T-cell (primary cell): ENCODE data around the gene KRTAP10-8. TPM values are rescaled to one million over a fixed set of nuclear protein-coding genes. Genes with fewer than 3 reads are reported as not detected.
A peak's percentile ranks its signal among the peaks of the same experiment; 100 is the strongest.
"Not testable (repeated sequence)": the region's sequence is repeated elsewhere in the genome, so short reads cannot be mapped to it uniquely, and the experiment has no call there.

Experiments used
- ATAC-seq, 4 experiments: fragments of 200-7000 bp in 3 of 4; fragments of 150-1000 bp in 1 of 4; cut with Tn5 transposase; replicated peaks in 1 of 4; 1 replicate in 3 of 4; 2 replicates in 1 of 4; pipeline ENCODE4 v1.10.0; 2021; ENCODE audit warnings: moderate library complexity in 3 of 4, mild to moderate bottlenecking in 2 of 4, moderate number of reproducible peaks in 1 of 4
- CTCF ChIA-PET, 2 donors: fragments of 300-600 bp; sonication (Branson Sonifier 250); formaldehyde crosslinking; loops; one replicate each; lab custom pipeline; 2022; ENCODE audit warnings: antibody characterized with exemption in 2 of 2; lab: Charles Lee
- POLR2A ChIA-PET, 2 donors: fragments of 300-600 bp; sonication (Branson Sonifier 250); formaldehyde crosslinking; loops; one replicate each; lab custom pipeline; 2022; ENCODE audit warnings: antibody characterized with exemption in 2 of 2; lab: Charles Lee
- DNase-seq, 35 experiments: peaks; one replicate each; pipeline versions ENCODE4 v3.0.0 to v3.0.0-alpha.2; 2013 to 2023
- H3K27ac ChIP-seq: one replicate; pipeline ENCODE4 v1.5.1; 2013; ENCODE audit warnings: low read length
- H3K27me3 ChIP-seq, 2 experiments: replicated peaks in 1 of 2; 1 replicate in 1 of 2; 2 replicates in 1 of 2; pipeline versions ENCODE4 v1.6.1 to v1.7.0; 2013; ENCODE audit warnings: low read length in 1 of 2, mixed read lengths in 1 of 2; ENCODE audit not compliant: control insufficient read depth in 2 of 2, insufficient read depth in 2 of 2; ENCODE audit errors: extremely low read depth in 1 of 2
- H3K36me3 ChIP-seq, 2 donors: 1 replicate in 1 of 2; 2 replicates in 1 of 2; pipeline versions ENCODE4 v1.6.1 to v1.7.0; 2013; ENCODE audit warnings: low read length in 1 of 2; ENCODE audit not compliant: control insufficient read depth in 2 of 2, insufficient read depth in 1 of 2; ENCODE audit errors: extremely low read depth in 1 of 2
- H3K4me1 ChIP-seq, 2 experiments: 1 replicate in 1 of 2; 2 replicates in 1 of 2; pipeline versions ENCODE4 v1.6.1 to v1.7.0; 2013; ENCODE audit warnings: low read length in 2 of 2, mixed read lengths in 1 of 2; ENCODE audit not compliant: insufficient read depth in 2 of 2, control insufficient read depth in 1 of 2; ENCODE audit errors: extremely low read depth in 1 of 2
- H3K4me3 ChIP-seq, 2 donors: 1 replicate in 1 of 2; 2 replicates in 1 of 2; pipeline versions ENCODE4 v1.5.1 to v1.7.0; 2013; ENCODE audit warnings: mild to moderate bottlenecking in 2 of 2, low read length in 1 of 2, moderate library complexity in 1 of 2; ENCODE audit not compliant: control insufficient read depth in 1 of 2; ENCODE audit errors: extremely low read depth in 1 of 2
- H3K9me3 ChIP-seq: 2 replicates; pipeline ENCODE4 v1.7.0; 2013
- H3K27ac Mint-ChIP-seq, 2 donors: one replicate each; pipeline ENCODE4 v1.8.0; 2020 to 2021; ENCODE audit warnings: mild to moderate bottlenecking in 2 of 2, mixed read lengths in 2 of 2
- H3K27me3 Mint-ChIP-seq, 2 donors: one replicate each; pipeline ENCODE4 v1.8.0; 2021 to 2022; ENCODE audit warnings: mixed read lengths in 2 of 2
- H3K36me3 Mint-ChIP-seq: one replicate; pipeline ENCODE4 v1.8.0; 2021; ENCODE audit warnings: mixed read lengths
- H3K4me1 Mint-ChIP-seq, 3 donors: one replicate each; pipeline ENCODE4 v1.8.0; 2020 to 2022; ENCODE audit warnings: mixed read lengths in 3 of 3, mild to moderate bottlenecking in 1 of 3
- H3K4me3 Mint-ChIP-seq, 3 donors: one replicate each; pipeline ENCODE4 v1.8.0; 2020 to 2022; ENCODE audit warnings: mild to moderate bottlenecking in 3 of 3, mixed read lengths in 3 of 3, moderate library complexity in 3 of 3
- H3K9me3 Mint-ChIP-seq, 3 donors: one replicate each; pipeline ENCODE4 v1.8.0; 2020 to 2022; ENCODE audit warnings: mixed read lengths in 3 of 3
- WGBS: methylation state at CpG from one replicate; pipeline ENCODE4 v1.1.5; 2013; ENCODE audit warnings: missing lambda C conversion rate; ENCODE audit not compliant: insufficient coverage; 5-methylcytosine and 5-hydroxymethylcytosine counted together
- total RNA-seq, 35 experiments: library from RNA in 6 of 35; stranded (reverse) in 6 of 35; fragments of 120-200 nt in 1 of 35; gene quantifications; one replicate each; pipeline versions ENCODE4 v1.2.1 to v1.2.4 and lab custom pipeline; 2013 to 2026

Gene KRTAP10-8
- total RNA-seq, 5 donors from 2014 or later (not counting 1 experiment from before 2014, with no cell fraction given), result not detected

DNA sequence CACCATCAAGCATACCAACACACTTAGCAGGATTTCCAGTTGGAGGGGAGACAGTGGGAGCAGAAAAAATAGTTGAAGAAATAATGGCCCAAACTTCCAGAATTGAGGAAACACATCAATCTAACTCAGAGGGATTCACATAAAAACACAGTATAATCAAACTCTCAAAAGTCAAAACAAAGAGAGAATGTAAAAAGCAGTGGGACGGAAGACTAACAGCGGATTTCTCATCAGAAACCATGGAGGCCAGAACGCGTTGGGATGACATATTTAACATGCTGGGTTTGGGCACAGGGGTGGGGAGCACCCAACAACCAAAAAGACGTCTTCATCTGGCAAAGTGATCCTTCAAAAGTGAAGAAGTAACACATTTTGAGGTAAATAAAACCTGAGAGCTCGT lies 8.0 kb downstream of the KRTAP10-8 start:
- Mint-ChIP-seq H3K4me1 (peaks cover 46 to 56% (median 52%) of the 10 kb centered on the region in 3 donors), H3K36me3 (peaks cover 34% of the 10 kb centered on the region), H3K9me3 (peaks cover 39 to 45% (median 41%) of the 10 kb centered on the region in 3 donors), H3K27ac (peak overlapping the region; percentile 95 to 98), H3K27me3 (no peaks in the 10 kb centered on the region), H3K4me3 (peak overlapping the region in 1 of 3 donors; percentile 74)
- DNase-seq (no peak), ATAC-seq (no peak)
- Histone ChIP-seq H3K9me3 (peaks cover 7% of the 10 kb centered on the region), H3K36me3 (no peaks in the 10 kb centered on the region), H3K4me3 (no peak overlapping the region), H3K27ac (peak overlapping the region; percentile 82), H3K4me1 (peaks cover 17 to 43% of the 10 kb centered on the region in 2 experiments), H3K27me3 (peaks cover 0 to under 1% of the 10 kb centered on the region in 2 experiments)
- ChIA-PET POLR2A (no interaction called here), CTCF (interaction anchor here in 1 of 2 donors (1.3 to 1.6 kb wide), 2 partner anchors 38 to 49 kb away, joined by 3 to 10 read pairs; partner anchors contain the start of gene KRTAP12-3)
- WGBS, result 96% methylated on average over 4 of the region's 6 CpGs

GRCh38 chr21:44623575-44623974 lies 11.7 kb downstream of the KRTAP10-8 start:
- Histone ChIP-seq H3K4me1 (peaks cover 7 to 49% of the 10 kb centered on the region in 2 experiments), H3K4me3 (no peak overlapping the region), H3K9me3 (peaks cover 7% of the 10 kb centered on the region), H3K27ac (no peak overlapping the region), H3K27me3 (no peaks in the 10 kb centered on the region), H3K36me3 (no peaks in the 10 kb centered on the region)
- ChIA-PET CTCF (no interaction called here), POLR2A (no interaction called here)
- H3K27ac Mint-ChIP-seq, result no peak overlapping the region
- H3K27me3 Mint-ChIP-seq, result no peaks in the 10 kb centered on the region
- DNase-seq, result no peak
- peaks cover 24 to 36% (median 29%) of the 10 kb centered on the region in 3 donors for H3K4me1 Mint-ChIP-seq
- H3K36me3 Mint-ChIP-seq, result peaks cover 34% of the 10 kb centered on the region
- peaks cover 39 to 48% (median 42%) of the 10 kb centered on the region in 3 donors for H3K9me3 Mint-ChIP-seq
- no peak for ATAC-seq
- no peak overlapping the region for H3K4me3 Mint-ChIP-seq

- Histone ChIP-seq H3K9me3 (peaks cover 3% of the 10 kb centered on the region), H3K27ac (no peak overlapping the region), H3K36me3 (no peaks in the 10 kb centered on the region), H3K4me1 (peaks cover 9 to 58% of the 10 kb centered on the region in 2 experiments), H3K27me3 (no peaks in the 10 kb centered on the region), H3K4me3 (no peak overlapping the region)
- no peak for DNase-seq
- ChIA-PET POLR2A (no interaction called here), CTCF (interaction anchor here in 1 of 2 donors (0.6 kb wide), 1 partner anchor 1108 kb away, joined by 3 read pairs; no protein-coding TSS in a partner anchor)
- H3K9me3 Mint-ChIP-seq, result peaks cover 28 to 42% (median 34%) of the 10 kb centered on the region in 3 donors
- peaks cover 23% of the 10 kb centered on the region for H3K36me3 Mint-ChIP-seq
- H3K4me1 Mint-ChIP-seq, result peaks cover 16 to 32% (median 29%) of the 10 kb centered on the region in 3 donors
- WGBS, result 100% methylated on average over 1 of the region's 7 CpGs
- no peak overlapping the region for H3K27ac Mint-ChIP-seq
- peak overlapping the region in 1 of 3 donors; percentile 17 for H3K4me3 Mint-ChIP-seq
- ATAC-seq, result no peak
- no peaks in the 10 kb centered on the region for H3K27me3 Mint-ChIP-seq
Observed at GRCh38 chr21:44625756-44626155, 13.9 kb downstream of the KRTAP10-8 start.

DNA sequence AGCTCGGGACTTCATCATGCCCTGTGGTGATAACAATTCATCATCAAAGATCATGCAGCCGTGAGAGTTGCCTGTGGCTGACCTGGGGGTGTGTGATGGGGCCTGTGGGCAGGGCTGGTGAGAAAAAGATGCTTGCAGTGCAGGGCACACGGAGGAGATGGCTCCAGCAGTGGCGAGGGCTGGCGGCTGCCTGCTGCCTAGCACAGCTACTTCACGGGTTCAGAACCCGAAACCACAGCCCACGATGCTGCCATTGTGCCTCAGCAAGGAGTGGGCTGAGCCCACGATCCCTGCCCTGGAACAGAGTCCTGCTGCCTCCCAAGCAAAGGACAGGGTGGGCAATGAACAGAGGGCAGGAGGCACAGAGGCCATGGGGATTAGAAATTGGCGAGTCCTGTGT lies 14.4 kb downstream of the KRTAP10-8 start:
- H3K9me3 ChIP-seq, result peaks cover 4% of the 10 kb centered on the region
- 26% methylated on average over 9 of the region's 10 CpGs for WGBS
- Mint-ChIP-seq H3K27ac (no peak overlapping the region), H3K4me3 (peak overlapping the region in 1 of 3 donors; percentile 17), H3K27me3 (no peaks in the 10 kb centered on the region), H3K4me1 (peaks cover 15 to 32% (median 31%) of the 10 kb centered on the region in 3 donors), H3K36me3 (peaks cover 26% of the 10 kb centered on the region), H3K9me3 (peaks cover 33 to 45% (median 37%) of the 10 kb centered on the region in 3 donors)
- H3K27ac ChIP-seq, result no peak overlapping the region
- no peaks in the 10 kb centered on the region for H3K36me3 ChIP-seq
- DNase-seq, result peak in 18 of 35 experiments; percentile 10 to 57 (median 22)
- POLR2A ChIA-PET, result no interaction called here
- H3K27me3 ChIP-seq, result no peaks in the 10 kb centered on the region
- ATAC-seq, result peak in 1 of 4 experiments; percentile 54
- CTCF ChIA-PET, result interaction anchor here in 1 of 2 donors (0.6 kb wide), 1 partner anchor 1107 kb away, joined by 3 read pairs; no protein-coding TSS in a partner anchor
- peaks cover 9 to 58% of the 10 kb centered on the region in 2 experiments for H3K4me1 ChIP-seq
- H3K4me3 ChIP-seq, result no peak overlapping the region

DNA sequence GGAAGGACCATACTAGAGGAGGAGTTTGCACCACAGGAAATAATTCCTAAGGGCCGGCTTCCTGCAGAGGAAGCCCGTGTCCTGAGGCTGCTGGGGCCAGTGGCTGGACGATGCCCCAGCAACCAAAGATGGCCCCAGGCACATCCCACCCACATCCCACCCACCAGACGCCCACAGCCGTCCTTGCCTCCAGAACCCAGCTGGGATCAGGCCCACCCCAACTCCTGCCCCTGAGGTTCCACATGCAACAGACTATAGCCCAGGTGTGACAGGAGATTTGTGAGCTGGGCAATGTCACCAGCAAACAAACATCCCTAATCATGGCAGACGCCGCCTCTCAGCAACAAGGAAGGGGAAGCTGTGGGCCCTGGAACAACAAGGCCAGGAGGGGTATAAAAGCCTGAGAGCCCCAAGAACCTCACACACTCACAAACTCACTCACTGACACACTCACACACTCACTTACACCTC lies 14.8 kb downstream of the KRTAP10-8 start, which contains the start of gene KRTAP10-9:
Gene KRTAP10-9 (plus strand): TSS at position 421 of the 471 bp plus-strand sequence. CDS start 79 bp downstream, outside the sequence.
- Mint-ChIP-seq H3K4me1 (peaks cover 15 to 32% (median 31%) of the 10 kb centered on the region in 3 donors), H3K9me3 (peaks cover 35 to 49% (median 40%) of the 10 kb centered on the region in 3 donors), H3K27ac (peak within 1 kb of the TSS in 1 of 2 donors; percentile 28), H3K27me3 (no peaks in the 10 kb centered on the region), H3K36me3 (peaks cover 28% of the 10 kb centered on the region), H3K4me3 (peak within 1 kb of the TSS in 1 of 3 donors; percentile 17)
- DNase-seq, result no peak
- POLR2A ChIA-PET, result no interaction called here
- Histone ChIP-seq H3K4me1 (peaks cover 9 to 58% of the 10 kb centered on the region in 2 experiments), H3K9me3 (peaks cover 4% of the 10 kb centered on the region), H3K27ac (no peak within 1 kb of the TSS), H3K36me3 (no peaks in the 10 kb centered on the region), H3K4me3 (no peak within 1 kb of the TSS), H3K27me3 (no peaks in the 10 kb centered on the region)
- ATAC-seq, result no peak
- CTCF ChIA-PET, result no interaction called here
- WGBS, result 53% methylated on average over 5 of the region's 7 CpGs

GRCh38 chr21:44627181-44627822 lies 15.4 kb downstream of the KRTAP10-8 start:
- H3K27me3 ChIP-seq, CTCF ChIA-PET, H3K9me3 ChIP-seq, H3K4me3 ChIP-seq, POLR2A ChIA-PET, H3K27ac ChIP-seq, DNase-seq, H3K4me3 Mint-ChIP-seq, H3K27me3 Mint-ChIP-seq, ATAC-seq, H3K36me3 ChIP-seq: not testable (repeated sequence)
- Mint-ChIP-seq H3K27ac (peak overlapping the region in 1 of 2 donors; percentile 28), H3K4me1 (peaks cover 15 to 32% (median 31%) of the 10 kb centered on the region in 3 donors), H3K9me3 (peaks cover 38 to 53% (median 43%) of the 10 kb centered on the region in 3 donors), H3K36me3 (peaks cover 32% of the 10 kb centered on the region)
- WGBS, result 88% methylated on average over 14 of the region's 20 CpGs
- peaks cover 9 to 58% of the 10 kb centered on the region in 2 experiments for H3K4me1 ChIP-seq
